ENCODE data around the gene DLG5. TPM values are rescaled to one million over a fixed set of nuclear protein-coding genes. Genes with fewer than 3 reads are reported as not detected.

Gene DLG5
- total RNA-seq, 4 donors from 2014 or later = 45.4 to 92.4 (median 61.2) TPM

- Histone ChIP-seq H3K4me3 (replicated peaks in 1 of 3) (no peak overlapping the region), H3K27ac (peak overlapping the region in 2 of 3 donors; percentile 51 to 64), H3K36me3 (peaks cover 47 to 51% of the 10 kb centered on the region in 2 donors), H3K4me1 (peaks cover 41 to 50% of the 10 kb centered on the region in 2 donors), H3K27me3 (no peaks in the 10 kb centered on the region), H3K9me3 (no peaks in the 10 kb centered on the region)
- no peak for DNase-seq
- WGBS, 2 donors = 94 to 95% methylated on average over 6 of the region's 6 CpGs
- TF ChIP-seq CTCF (IDR thresholded peaks at IDR 0.05) (no peak), POLR2A (IDR thresholded peaks at IDR 0.05) (no peak)
- intact Hi-C loops (cut with DNase I) = no loop called here
Measured at GRCh38 chr10:77833225-77833624, 93.3 kb downstream of the DLG5 start.

- Histone ChIP-seq H3K27ac (peak overlapping the region; percentile 51 to 64 (median 52)), H3K4me3 (replicated peaks in 1 of 3) (no peak overlapping the region), H3K27me3 (no peaks in the 10 kb centered on the region), H3K9me3 (no peaks in the 10 kb centered on the region), H3K36me3 (peaks cover 47 to 59% of the 10 kb centered on the region in 2 donors), H3K4me1 (peaks cover 32 to 40% of the 10 kb centered on the region in 2 donors)
- peak; percentile 90 to 94 for DNase-seq
- TF ChIP-seq POLR2A (IDR thresholded peaks at IDR 0.05) (peak in 1 of 2 donors; percentile 32), CTCF (IDR thresholded peaks at IDR 0.05) (no peak)
- WGBS, 2 donors = 25 to 42% methylated on average over 2 of the region's 2 CpGs
- intact Hi-C loops (cut with DNase I) = no loop called here
Measured at GRCh38 chr10:77832238-77832637, 94.3 kb downstream of the DLG5 start.

- TF ChIP-seq CTCF (IDR thresholded peaks at IDR 0.05) (no peak), POLR2A (IDR thresholded peaks at IDR 0.05) (no peak)
- no peaks in the 10 kb centered on the region for H3K27me3 ChIP-seq
- WGBS, 2 donors = 92 to 94% methylated on average over 10 of the region's 10 CpGs
- DNase-seq = no peak
- H3K9me3 ChIP-seq = no peaks in the 10 kb centered on the region
- intact Hi-C loops (cut with DNase I) = no loop called here
- H3K4me1 ChIP-seq = peaks cover 5 to 15% of the 10 kb centered on the region in 2 donors
- peaks cover 57 to 79% of the 10 kb centered on the region in 2 donors for H3K36me3 ChIP-seq
- no peak overlapping the region for H3K27ac ChIP-seq
- no peak overlapping the region for H3K4me3 ChIP-seq (replicated peaks in 1 of 3)
Measured at GRCh38 chr10:77829356-77829755, 97.2 kb downstream of the DLG5 start.

GRCh38 chr10:77828377-77828776 is 98.2 kb downstream of the DLG5 start:
- Histone ChIP-seq H3K9me3 (no peaks in the 10 kb centered on the region), H3K4me3 (replicated peaks in 1 of 3) (no peak overlapping the region), H3K36me3 (peaks cover 47 to 76% of the 10 kb centered on the region in 2 donors), H3K27me3 (no peaks in the 10 kb centered on the region), H3K27ac (no peak overlapping the region), H3K4me1 (peaks cover 5 to 20% of the 10 kb centered on the region in 2 donors)
- intact Hi-C loops (cut with DNase I) = no loop called here
- 81 to 92% methylated on average over 6 of the region's 6 CpGs for WGBS, 2 donors
- no peak for DNase-seq
- TF ChIP-seq POLR2A (IDR thresholded peaks at IDR 0.05) = no peak
- no peak for TF ChIP-seq CTCF (IDR thresholded peaks at IDR 0.05)

GRCh38 chr10:77827366-77827765 is 99.2 kb downstream of the DLG5 start:
- intact Hi-C loops (cut with DNase I) = no loop called here
- peaks cover 41 to 66% of the 10 kb centered on the region in 2 donors for H3K36me3 ChIP-seq
- 95 to 97% methylated on average over 9 of the region's 9 CpGs for WGBS, 2 donors

More at GRCh38 chr10:77827366-77827765, 99.2 kb downstream of the DLG5 start:
- Histone ChIP-seq H3K9me3 (no peaks in the 10 kb centered on the region), H3K4me1 (peaks cover under 1 to 14% of the 10 kb centered on the region in 2 donors), H3K4me3 (replicated peaks in 1 of 3) (no peak overlapping the region), H3K27me3 (no peaks in the 10 kb centered on the region), H3K27ac (no peak overlapping the region)
- no peak for DNase-seq
- TF ChIP-seq CTCF (IDR thresholded peaks at IDR 0.05) = no peak
- TF ChIP-seq POLR2A (IDR thresholded peaks at IDR 0.05) = no peak

Data from thyroid gland (tissue), 4 donors.